MM.1S (cell line): ENCODE results near the gene CKM.

Experiments
- DNase-seq: peaks from one replicate; pipeline ENCODE4 v3.0.0-alpha.2; 2015
- H2AFZ ChIP-seq: fragments of 300-600 bp; sonication (generic); 2 replicates; pipeline ENCODE4 v1.6.0; 2016; ENCODE audit warnings: antibody characterized with exemption, low read length
- H3F3A ChIP-seq: fragments of 300-600 bp; sonication (generic); 2 replicates; pipeline ENCODE4 v1.6.1; 2016; ENCODE audit warnings: mild to moderate bottlenecking, antibody characterized with exemption, low read length, moderate library complexity, mixed read lengths; ENCODE audit not compliant: insufficient read depth
- H3K27ac ChIP-seq: fragments of 300-600 bp; sonication (generic); 2 replicates; pipeline ENCODE4 v1.5.1; 2016; ENCODE audit warnings: mild to moderate bottlenecking, low read length
- H3K27me3 ChIP-seq: fragments of 300-600 bp; sonication (generic); replicated peaks from 2 replicates; pipeline ENCODE4 v1.6.0; 2016; ENCODE audit warnings: low read length; ENCODE audit not compliant: insufficient read depth
- H3K36me3 ChIP-seq: fragments of 300-600 bp; sonication (generic); replicated peaks from 2 replicates; pipeline ENCODE4 v1.6.1; 2016; ENCODE audit warnings: mild to moderate bottlenecking, low read length, mixed read lengths; ENCODE audit not compliant: insufficient read depth
- H3K4me1 ChIP-seq: fragments of 300-600 bp; sonication (generic); 2 replicates; pipeline ENCODE4 v1.6.1; 2016; ENCODE audit warnings: low read length, mixed read lengths
- H3K4me2 ChIP-seq: fragments of 300-600 bp; sonication (generic); 2 replicates; pipeline ENCODE4 v1.6.0; 2016; ENCODE audit warnings: low read depth, low read length
- H3K4me3 ChIP-seq: fragments of 300-600 bp; sonication (generic); 2 replicates; pipeline ENCODE4 v1.5.1; 2016; ENCODE audit warnings: low read length, mixed read lengths
- H3K79me2 ChIP-seq: fragments of 300-600 bp; sonication (generic); 2 replicates; pipeline ENCODE4 v1.6.1; 2016; ENCODE audit warnings: mixed run types, low read length, mixed read lengths
- H3K9ac ChIP-seq: fragments of 300-600 bp; sonication (generic); 2 replicates; pipeline ENCODE4 v1.6.1; 2016; ENCODE audit warnings: low read length, mixed read lengths
- H3K9me2 ChIP-seq: fragments of 300-600 bp; sonication (generic); replicated peaks from 2 replicates; pipeline ENCODE4 v1.6.1; 2016; ENCODE audit warnings: mild to moderate bottlenecking, low read length, mixed read lengths; ENCODE audit not compliant: insufficient read depth
- H3K9me3 ChIP-seq: fragments of 300-600 bp; sonication (generic); replicated peaks from 2 replicates; pipeline ENCODE4 v1.6.1; 2016; ENCODE audit warnings: mild to moderate bottlenecking, low read length, mixed read lengths; ENCODE audit not compliant: insufficient read depth
- H4K20me1 ChIP-seq: fragments of 300-600 bp; sonication (generic); 2 replicates; pipeline ENCODE4 v1.6.1; 2016; ENCODE audit warnings: mild to moderate bottlenecking, low read length, moderate library complexity, mixed read lengths; ENCODE audit not compliant: insufficient read depth
- CTCF ChIP-seq: fragments of 300-600 bp; sonication (generic); IDR thresholded peaks from 2 replicates; pipeline ENCODE4 v1.5.1; 2016; ENCODE audit warnings: antibody characterized with exemption, low read length, mixed read lengths
- EZH2 ChIP-seq: fragments of 300-600 bp; sonication (generic); optimal IDR thresholded peaks from 2 replicates; pipeline ENCODE3; 2017; ENCODE audit warnings: low read depth, mild to moderate bottlenecking, antibody characterized with exemption, low read length, mixed read lengths
- EZH2phosphoT487 ChIP-seq: fragments of 300-600 bp; sonication (generic); IDR thresholded peaks from 2 replicates; pipeline ENCODE4 v1.6.1; 2018; ENCODE audit warnings: antibody characterized with exemption, low read length

The CKM gene

DNA sequence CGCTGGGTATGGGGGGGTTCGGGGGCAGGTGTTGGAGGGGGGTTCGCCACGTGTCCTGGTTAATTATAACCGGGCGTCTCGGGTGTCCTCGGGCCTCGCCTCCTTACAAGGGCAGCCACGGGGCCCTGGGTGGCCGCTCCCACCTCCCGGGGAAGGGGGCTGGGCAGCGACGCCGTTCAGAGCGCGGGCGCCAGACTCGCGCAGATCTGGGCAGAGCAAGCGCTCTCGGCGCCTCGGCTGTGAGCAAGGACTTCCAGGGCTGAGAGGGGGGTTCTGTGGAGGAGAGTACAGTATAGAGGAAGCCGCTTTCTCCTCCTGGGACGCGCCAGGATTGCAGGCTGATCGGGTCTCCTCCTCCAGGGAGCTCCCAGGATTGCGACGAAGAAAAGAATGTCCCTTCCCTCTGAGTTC lies 1.0 kb upstream of the CKM start:
- no peaks in the 10 kb centered on the region for H3K9me2 ChIP-seq
- H3F3A ChIP-seq: no peaks in the 10 kb centered on the region
- no peak overlapping the region for H2AFZ ChIP-seq
- H3K4me2 ChIP-seq: no peak overlapping the region
- H3K36me3 ChIP-seq: no peaks in the 10 kb centered on the region
- peaks cover 37% of the 10 kb centered on the region for H3K27me3 ChIP-seq
- H3K9me3 ChIP-seq: no peaks in the 10 kb centered on the region
- TF ChIP-seq EZH2 (no peak), EZH2phosphoT487 (no peak), CTCF (no peak)
- H3K4me3 ChIP-seq: no peak overlapping the region
- H4K20me1 ChIP-seq: no peaks in the 10 kb centered on the region
- DNase-seq: no peak
- no peaks in the 10 kb centered on the region for H3K79me2 ChIP-seq
- no peak overlapping the region for H3K27ac ChIP-seq
- H3K4me1 ChIP-seq: no peaks in the 10 kb centered on the region
- no peak overlapping the region for H3K9ac ChIP-seq

DNA sequence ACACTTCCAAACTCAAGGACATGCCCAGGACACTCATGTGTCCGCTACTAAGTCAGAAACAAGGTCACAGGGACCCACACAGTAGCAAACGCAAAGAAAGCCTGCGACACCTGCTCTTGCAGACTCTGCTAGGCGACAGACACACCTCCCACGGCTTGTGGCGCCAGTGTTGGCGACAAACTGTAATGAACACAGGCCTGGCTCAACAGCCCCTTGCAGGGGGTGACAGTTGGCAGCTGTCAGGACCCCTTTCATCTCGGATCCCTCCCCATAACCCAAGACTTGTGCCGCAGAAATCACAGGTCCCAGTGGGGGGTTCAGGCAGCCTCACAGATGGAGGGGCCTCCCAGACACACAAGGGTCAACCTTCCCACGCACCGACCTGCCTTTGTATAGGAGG lies 364 bp downstream of the CKM start:
- no peak for TF ChIP-seq CTCF
- no peak for TF ChIP-seq EZH2phosphoT487
- TF ChIP-seq EZH2: no peak
- Histone ChIP-seq H3K9me3 (no peaks in the 10 kb centered on the region), H3K4me2 (no peak overlapping the region), H4K20me1 (no peaks in the 10 kb centered on the region), H3K4me3 (no peak overlapping the region), H3K36me3 (no peaks in the 10 kb centered on the region), H3K27me3 (peaks cover 50% of the 10 kb centered on the region), H3K4me1 (no peaks in the 10 kb centered on the region), H2AFZ (no peak overlapping the region), H3K9me2 (no peaks in the 10 kb centered on the region), H3K27ac (no peak overlapping the region), H3F3A (no peaks in the 10 kb centered on the region), H3K9ac (no peak overlapping the region), H3K79me2 (no peaks in the 10 kb centered on the region)
- DNase-seq: no peak

DNA sequence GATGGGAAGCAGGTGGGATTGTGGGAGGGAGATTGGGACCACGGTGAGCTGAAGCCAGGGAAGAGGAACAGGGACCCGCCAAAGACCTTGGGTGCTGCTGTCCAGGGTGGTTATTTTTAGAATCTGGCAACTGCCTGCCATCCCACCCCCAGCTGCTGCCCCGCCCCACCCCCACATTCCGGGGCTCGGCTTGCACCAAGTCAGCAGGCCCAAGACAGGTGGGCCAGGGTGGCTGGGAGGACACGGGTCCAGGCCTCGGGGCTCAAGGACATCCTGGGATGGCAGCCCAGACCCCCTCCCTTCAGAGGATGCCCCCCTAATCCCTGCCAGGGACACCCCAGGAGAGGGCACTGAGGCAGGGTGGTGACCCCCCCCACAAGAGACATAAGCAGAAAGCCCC lies 827 bp downstream of the CKM start:
- no peaks in the 10 kb centered on the region for H3K36me3 ChIP-seq
- no peaks in the 10 kb centered on the region for H3K4me1 ChIP-seq
- H3K9ac ChIP-seq: no peak overlapping the region
- no peaks in the 10 kb centered on the region for H3K9me3 ChIP-seq
- H3K27me3 ChIP-seq: peaks cover 52% of the 10 kb centered on the region
- H3K4me2 ChIP-seq: no peak overlapping the region
- H3K27ac ChIP-seq: no peak overlapping the region
- no peaks in the 10 kb centered on the region for H3F3A ChIP-seq
- no peak for DNase-seq
- no peak for TF ChIP-seq EZH2
- TF ChIP-seq EZH2phosphoT487: no peak
- TF ChIP-seq CTCF: no peak
- no peaks in the 10 kb centered on the region for H3K79me2 ChIP-seq
- H4K20me1 ChIP-seq: no peaks in the 10 kb centered on the region
- H3K4me3 ChIP-seq: no peak overlapping the region
- no peak overlapping the region for H2AFZ ChIP-seq
- no peaks in the 10 kb centered on the region for H3K9me2 ChIP-seq
